ENCODE measurements around the gene DOCK4.

GRCh38 chr7:112138938-112139337, 67.3 kb downstream of the DOCK4 start:
- no peak for TF ChIP-seq EP300 (IDR thresholded peaks at IDR 0.05; ENCODE audit: borderline replicate concordance in 1 of 2, low read depth in 2 of 2, low read length in 2 of 2)
- no peak for TF ChIP-seq CTCF (IDR thresholded peaks at IDR 0.05; ENCODE audit: control extremely low read depth in 1 of 3, insufficient read depth in 1 of 3, low read depth in 1 of 3, low read length in 3 of 3)
- no peak for TF ChIP-seq POLR2A (IDR thresholded peaks at IDR 0.05; ENCODE audit: control extremely low read depth in 1 of 2, low read depth in 2 of 2, low read length in 2 of 2)
- no peak for TF ChIP-seq TEAD4 (IDR thresholded peaks at IDR 0.05; ENCODE audit: low read depth, low read length)
- no peak for TF ChIP-seq CHD2 (IDR thresholded peaks at IDR 0.05; ENCODE audit: low read length)
- TF ChIP-seq ATF2 (IDR thresholded peaks at IDR 0.05; ENCODE audit: low read length), result no peak
- TF ChIP-seq RAD21 (IDR thresholded peaks at IDR 0.05 in 1 of 2, conservative IDR thresholded peaks at IDR 0.05 in 1 of 2; ENCODE audit: low read depth in 2 of 2, low read length in 2 of 2), result no peak
- TF ChIP-seq POLR2AphosphoS5 (IDR thresholded peaks at IDR 0.05; ENCODE audit: low read depth, low read length), result no peak
- TF ChIP-seq SP2 (IDR thresholded peaks at IDR 0.05; ENCODE audit: low read length), result no peak
- no peak for TF ChIP-seq EZH2 (IDR thresholded peaks at IDR 0.05; ENCODE audit: low read depth, low read length, severe bottlenecking)
- TF ChIP-seq TBP (IDR thresholded peaks at IDR 0.05; ENCODE audit: low read depth, low read length), result no peak
- TF ChIP-seq TAF1 (IDR thresholded peaks at IDR 0.05; ENCODE audit: low read depth, low read length), result no peak
- TF ChIP-seq, protein P1, sequence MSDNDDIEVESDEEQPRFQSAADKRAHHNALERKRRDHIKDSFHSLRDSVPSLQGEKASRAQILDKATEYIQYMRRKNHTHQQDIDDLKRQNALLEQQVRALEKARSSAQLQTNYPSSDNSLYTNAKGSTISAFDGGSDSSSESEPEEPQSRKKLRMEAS (IDR thresholded peaks at IDR 0.05), result no peak

All from H1 (cell line).